Activated T-cell treated with anti-CD3 and anti-CD28 coated beads for 1 hour (primary cell): ENCODE measurements around the gene RUBCNL.
"Not testable (repeated sequence)": the region's sequence is repeated elsewhere in the genome, so short reads cannot be mapped to it uniquely, and the experiment has no call there.

ENCODE experiments used
- DNase-seq: peaks from one replicate; pipeline ENCODE4 v3.0.0-alpha.2; 2020; ENCODE audit warnings: low read depth

RUBCNL gene

GRCh38 chr13:46373623-46374022, 13.4 kb downstream of the RUBCNL start:
- DNase-seq = no peak

- DNase-seq = not testable (repeated sequence)
Observed at GRCh38 chr13:46372938-46373337, 14.1 kb downstream of the RUBCNL start.

- no peak for DNase-seq
Observed at GRCh38 chr13:46372071-46372470, 15.0 kb downstream of the RUBCNL start.

- no peak for DNase-seq
Observed at GRCh38 chr13:46369506-46370277, 17.4 kb downstream of the RUBCNL start.

- DNase-seq = no peak
Observed at GRCh38 chr13:46367617-46368327, 19.3 kb downstream of the RUBCNL start.

- no peak for DNase-seq
Observed at GRCh38 chr13:46361276-46361934, 25.6 kb downstream of the RUBCNL start.

GRCh38 chr13:46360604-46361003, 26.4 kb downstream of the RUBCNL start:
- no peak for DNase-seq

- DNase-seq = no peak
Observed at GRCh38 chr13:46359714-46360113, 27.3 kb downstream of the RUBCNL start.

- DNase-seq = no peak
Observed at GRCh38 chr13:46355901-46356590, 31.0 kb downstream of the RUBCNL start.

GRCh38 chr13:46355088-46355468, 32.0 kb downstream of the RUBCNL start:
- DNase-seq = no peak

- DNase-seq = no peak
Observed at GRCh38 chr13:46354156-46355087, 32.6 kb downstream of the RUBCNL start.

- no peak for DNase-seq
Observed at GRCh38 chr13:46352805-46353204, 34.2 kb downstream of the RUBCNL start.

- DNase-seq = no peak
Observed at GRCh38 chr13:46350003-46350402, 37.0 kb downstream of the RUBCNL start.

GRCh38 chr13:46348961-46349360, 38.1 kb downstream of the RUBCNL start:
- no peak for DNase-seq

GRCh38 chr13:46347277-46347676, 39.8 kb downstream of the RUBCNL start:
- DNase-seq = no peak

- no peak for DNase-seq
Observed at GRCh38 chr13:46345866-46346265, 41.2 kb downstream of the RUBCNL start.

GRCh38 chr13:46345398-46345797, 41.7 kb downstream of the RUBCNL start:
- DNase-seq = no peak

GRCh38 chr13:46343279-46343994, 43.6 kb downstream of the RUBCNL start:
- DNase-seq = no peak

GRCh38 chr13:46342538-46342937, 44.5 kb downstream of the RUBCNL start:
- no peak for DNase-seq

- DNase-seq = no peak
Observed at GRCh38 chr13:46341112-46341711, 45.8 kb downstream of the RUBCNL start.
